ENCODE measurements around the gene CCSER1.
"Not testable (repeated sequence)": the region's sequence is repeated elsewhere in the genome, so short reads cannot be mapped to it uniquely, and the experiment has no call there.

CCSER1 gene

GRCh38 chr4:91064157-91064853 lies 937.1 kb downstream of the CCSER1 start:
- no peak for DNase-seq (ENCODE audit: low read depth)

- no peak for DNase-seq (ENCODE audit: low read depth)
These were observed 937.9 kb downstream of the CCSER1 start for GRCh38 chr4:91065117-91065516.

DNA sequence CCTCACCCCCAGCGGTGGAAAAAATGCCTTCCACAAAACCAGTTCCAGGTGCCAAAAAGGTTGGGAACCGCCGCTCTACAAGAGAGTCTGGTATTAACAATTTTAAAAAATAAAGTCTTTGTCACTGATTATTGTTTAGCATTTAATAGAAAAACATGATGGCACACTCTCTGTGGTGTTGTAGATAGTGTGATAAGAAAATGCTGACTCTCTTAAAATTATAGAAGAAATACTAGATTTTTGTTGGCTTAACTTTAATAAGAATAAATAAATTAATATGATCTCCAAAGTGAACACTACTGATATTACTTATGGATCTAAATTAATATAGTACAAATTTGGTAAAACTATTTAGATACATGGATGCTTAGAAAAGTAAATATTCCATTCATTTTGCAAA lies 943.5 kb downstream of the CCSER1 start:
- DNase-seq (ENCODE audit: low read depth) = no peak

- DNase-seq (ENCODE audit: low read depth) = no peak
These were observed 949.0 kb downstream of the CCSER1 start for GRCh38 chr4:91076147-91076546.

DNA sequence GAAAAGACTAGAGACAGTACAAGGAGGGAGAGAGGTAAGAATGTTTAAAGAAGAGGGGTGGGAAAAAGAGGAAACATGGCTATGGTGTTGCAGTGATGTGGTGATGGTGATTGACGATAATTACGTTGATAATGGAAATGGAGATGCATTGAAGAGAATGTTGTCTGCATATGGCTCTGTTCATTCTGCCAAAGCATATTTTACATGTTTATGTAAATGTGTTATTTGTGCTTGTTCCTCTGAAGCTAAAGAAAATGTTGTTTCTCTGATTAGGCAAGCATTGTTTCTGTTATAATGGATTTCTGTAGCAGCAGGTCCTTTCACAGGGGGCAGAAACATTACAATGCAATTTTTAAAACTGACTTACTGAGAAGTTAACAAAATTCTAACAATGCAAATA lies 958.8 kb downstream of the CCSER1 start:
- no peak for DNase-seq (ENCODE audit: low read depth)

DNA sequence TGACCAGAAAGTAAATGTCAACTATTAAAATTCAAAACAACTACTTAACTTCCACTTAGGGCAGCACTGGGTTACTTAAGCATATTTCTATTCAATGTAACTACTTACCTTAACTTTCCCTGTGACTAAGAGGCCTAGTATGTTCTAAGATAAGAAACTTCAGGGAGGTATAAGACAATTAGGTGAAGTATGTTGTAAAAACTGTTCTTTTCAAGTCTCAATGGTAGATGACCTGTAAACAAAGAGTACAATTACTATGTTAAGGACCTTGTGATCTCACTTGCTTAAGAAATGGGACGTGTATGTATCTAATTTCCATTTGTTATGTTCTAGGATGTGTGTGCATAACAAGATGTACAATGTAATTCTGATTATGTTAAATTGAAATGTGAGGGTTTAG lies 960.5 kb downstream of the CCSER1 start:
- no peak for DNase-seq (ENCODE audit: low read depth)

- DNase-seq (ENCODE audit: low read depth) = no peak
These were observed 962.0 kb downstream of the CCSER1 start for GRCh38 chr4:91089178-91089577.

DNA sequence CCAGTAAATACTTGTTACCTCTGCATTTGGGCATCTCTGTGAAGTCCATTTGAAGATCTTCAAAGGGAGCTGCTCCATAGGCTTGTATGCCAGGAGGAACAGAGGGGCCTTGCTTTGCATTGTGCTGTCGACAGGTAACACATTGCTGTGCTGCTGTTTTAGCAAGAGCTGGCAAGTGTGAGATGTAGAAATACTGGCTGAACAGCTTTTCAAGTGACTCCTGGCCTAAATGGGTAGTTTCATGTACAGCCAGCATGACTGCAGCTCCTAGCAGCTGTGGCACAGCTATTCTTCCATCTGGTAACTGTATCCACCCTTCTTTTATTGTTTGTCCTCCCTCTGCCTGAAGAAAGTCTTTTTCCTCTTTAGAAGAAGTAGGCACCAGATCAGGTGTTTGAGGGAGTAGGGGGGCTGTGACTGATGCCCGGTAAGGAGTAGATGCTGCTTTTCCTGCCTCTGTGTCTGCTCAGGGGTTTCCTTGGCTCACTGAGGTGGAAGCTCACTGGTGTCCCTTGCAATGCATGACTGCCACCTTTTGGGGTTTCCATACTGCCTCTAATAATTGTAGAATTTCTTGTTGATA lies 965.3 kb downstream of the CCSER1 start:
- no peak for DNase-seq (ENCODE audit: low read depth)

- not testable (repeated sequence) for DNase-seq (ENCODE audit: low read depth)
These were observed 967.0 kb downstream of the CCSER1 start for GRCh38 chr4:91094220-91094619.

GRCh38 chr4:91099666-91100065 lies 972.5 kb downstream of the CCSER1 start:
- DNase-seq (ENCODE audit: low read depth) = no peak

DNA sequence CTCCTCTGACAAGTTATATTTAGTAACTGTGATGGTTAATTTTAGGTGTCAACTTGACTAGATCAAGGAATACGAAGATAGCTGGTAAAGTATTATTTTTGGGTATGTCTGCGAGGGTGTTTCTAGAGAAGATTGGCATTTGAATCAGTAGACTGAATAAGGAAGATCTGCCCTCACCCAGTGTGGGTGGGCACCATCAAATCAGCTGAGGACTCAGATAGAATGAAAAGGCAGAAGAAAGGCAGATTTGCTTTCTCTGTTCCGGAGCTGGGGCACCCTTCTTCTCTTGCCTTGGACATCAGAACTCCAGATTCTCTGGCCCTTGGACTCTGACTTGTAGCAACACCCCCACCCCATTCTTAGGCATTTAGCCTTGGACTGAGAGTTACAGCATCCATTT lies 981.6 kb downstream of the CCSER1 start:
- no peak for DNase-seq (ENCODE audit: low read depth)

DNA sequence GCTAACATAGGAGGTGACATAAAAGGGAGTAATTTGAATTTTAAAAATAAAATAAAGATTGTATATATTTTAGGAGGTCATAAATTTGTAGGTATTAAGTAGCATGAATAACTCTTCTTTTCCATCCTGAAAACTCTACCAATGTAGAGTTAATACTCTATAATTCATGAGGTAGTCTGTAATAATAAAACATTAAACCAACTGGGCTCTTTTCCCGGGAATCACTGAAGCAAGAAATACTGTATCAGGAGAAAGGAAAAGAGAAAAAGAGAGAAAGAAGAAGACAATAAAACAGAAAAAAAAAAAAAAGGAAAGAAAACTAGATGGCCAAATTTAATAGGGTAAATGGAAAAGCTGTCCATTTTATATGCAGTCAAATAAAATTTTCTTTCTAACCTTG lies 984.4 kb downstream of the CCSER1 start:
- no peak for DNase-seq (ENCODE audit: low read depth)

DNA sequence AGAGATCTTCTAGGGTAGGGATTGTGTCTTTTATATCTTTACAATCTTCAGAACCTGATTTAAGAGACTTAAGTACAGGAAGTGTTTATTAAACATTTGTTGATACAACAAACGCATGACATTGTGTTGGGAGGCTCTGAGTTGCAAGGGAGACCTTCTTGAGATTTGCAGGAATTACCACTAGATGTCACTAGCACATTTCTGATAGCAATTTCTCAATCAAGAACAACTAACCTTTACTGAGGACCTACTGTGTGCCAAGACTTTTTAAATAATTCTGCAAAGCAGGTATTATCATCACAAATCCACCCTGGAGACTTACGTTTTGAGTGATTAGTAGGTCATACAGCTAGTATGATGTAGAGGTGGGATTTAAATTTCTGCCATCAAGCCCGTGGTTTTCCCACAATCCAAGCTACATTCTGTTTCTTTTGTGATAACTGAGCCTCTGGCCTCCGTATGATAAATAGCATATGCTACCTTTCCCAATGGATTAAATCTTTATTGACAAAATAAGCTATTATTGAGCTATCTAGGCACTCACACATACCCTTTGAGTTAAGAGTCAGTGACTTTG lies 986.0 kb downstream of the CCSER1 start:
- DNase-seq (ENCODE audit: low read depth) = no peak

- no peak for DNase-seq (ENCODE audit: low read depth)
These were observed 987.2 kb downstream of the CCSER1 start for GRCh38 chr4:91114386-91114785.

GRCh38 chr4:91116861-91117260 lies 989.7 kb downstream of the CCSER1 start:
- no peak for DNase-seq (ENCODE audit: low read depth)

- DNase-seq (ENCODE audit: low read depth) = no peak
These were observed 991.4 kb downstream of the CCSER1 start for GRCh38 chr4:91118597-91118996.

GRCh38 chr4:91123742-91124141 lies 996.5 kb downstream of the CCSER1 start:
- DNase-seq (ENCODE audit: low read depth) = no peak

DNA sequence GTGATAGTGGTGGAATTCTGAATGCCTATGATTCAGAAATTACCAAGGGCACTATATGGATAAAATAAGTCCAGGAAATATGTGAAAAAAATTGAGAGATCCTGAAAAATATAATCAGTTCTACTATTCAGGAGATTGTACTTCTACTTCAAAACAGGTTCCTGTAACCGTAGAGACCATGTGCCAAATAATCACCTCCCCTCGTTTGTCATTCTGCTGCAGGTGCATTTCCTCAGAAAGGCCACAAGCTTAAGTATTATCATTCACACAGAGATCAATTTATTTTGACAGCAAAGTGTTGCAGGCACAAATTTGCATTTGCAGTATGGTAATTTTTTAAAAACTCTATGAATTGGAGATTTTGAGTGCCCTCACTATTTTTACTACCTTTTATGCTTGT lies 1000.0 kb downstream of the CCSER1 start:
- no peak for DNase-seq (ENCODE audit: low read depth)

GRCh38 chr4:91127831-91128230 lies 1000.6 kb downstream of the CCSER1 start:
- no peak for DNase-seq (ENCODE audit: low read depth)

DNA sequence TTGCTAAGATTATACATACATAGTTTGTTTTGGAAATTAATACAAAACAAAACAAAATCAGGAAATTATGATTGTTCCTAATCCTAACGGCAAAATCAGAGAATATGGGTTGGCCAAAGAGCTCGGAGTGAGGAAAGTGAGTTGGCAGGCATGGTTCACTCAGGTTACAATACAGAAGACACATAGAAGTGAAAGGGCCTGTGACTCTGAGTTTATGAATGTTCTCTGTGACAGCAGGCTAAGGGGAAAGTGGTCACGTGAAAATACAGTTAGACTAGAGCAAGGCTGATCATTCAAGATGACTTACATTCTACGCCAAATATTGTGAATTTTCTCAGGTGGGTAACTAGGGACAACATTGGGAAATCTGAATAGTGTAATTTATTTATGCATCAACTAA lies 1001.3 kb downstream of the CCSER1 start:
- DNase-seq (ENCODE audit: low read depth) = no peak

DNA sequence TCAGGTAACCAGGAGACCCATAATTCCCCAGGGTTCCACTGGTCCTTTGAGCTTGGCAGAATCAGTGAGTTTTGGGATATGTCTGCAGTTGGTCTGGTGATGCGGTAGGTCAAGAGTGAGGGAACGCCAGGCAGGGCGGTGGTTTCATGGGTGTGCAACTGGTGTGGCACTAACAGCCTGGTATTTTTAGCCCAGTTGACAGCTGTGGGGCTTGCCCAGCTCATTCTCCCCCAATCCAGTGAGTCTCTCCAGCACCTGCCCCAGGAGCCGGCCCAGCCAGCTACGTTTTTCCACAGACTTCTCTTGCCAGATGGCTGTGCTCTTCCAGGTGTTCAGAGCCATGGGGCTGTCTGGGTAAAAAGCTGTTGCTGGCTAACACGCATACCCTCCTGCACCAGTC lies 1019.9 kb downstream of the CCSER1 start:
- DNase-seq (ENCODE audit: low read depth) = no peak

DNA sequence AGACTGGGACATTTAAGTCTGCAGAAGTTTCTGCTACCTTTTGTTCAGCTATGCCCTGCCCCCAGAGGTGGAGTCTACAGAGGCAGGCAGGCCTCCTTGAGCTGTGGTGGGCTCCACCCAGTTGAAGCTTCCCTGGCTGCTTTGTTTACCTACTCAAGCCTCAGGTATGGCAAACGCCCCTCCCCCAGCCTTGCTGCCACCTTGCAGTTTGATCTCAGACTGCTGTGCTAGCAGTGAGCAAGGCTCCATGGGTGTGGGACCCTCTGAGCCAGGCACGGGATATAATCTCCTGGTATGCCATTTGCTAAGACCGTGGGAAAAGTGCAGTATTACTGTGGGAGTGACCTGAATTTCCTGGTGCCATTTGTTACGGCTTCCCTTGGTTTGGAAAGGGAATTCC lies 1026.8 kb downstream of the CCSER1 start:
- DNase-seq (ENCODE audit: low read depth) = not testable (repeated sequence)

DNA sequence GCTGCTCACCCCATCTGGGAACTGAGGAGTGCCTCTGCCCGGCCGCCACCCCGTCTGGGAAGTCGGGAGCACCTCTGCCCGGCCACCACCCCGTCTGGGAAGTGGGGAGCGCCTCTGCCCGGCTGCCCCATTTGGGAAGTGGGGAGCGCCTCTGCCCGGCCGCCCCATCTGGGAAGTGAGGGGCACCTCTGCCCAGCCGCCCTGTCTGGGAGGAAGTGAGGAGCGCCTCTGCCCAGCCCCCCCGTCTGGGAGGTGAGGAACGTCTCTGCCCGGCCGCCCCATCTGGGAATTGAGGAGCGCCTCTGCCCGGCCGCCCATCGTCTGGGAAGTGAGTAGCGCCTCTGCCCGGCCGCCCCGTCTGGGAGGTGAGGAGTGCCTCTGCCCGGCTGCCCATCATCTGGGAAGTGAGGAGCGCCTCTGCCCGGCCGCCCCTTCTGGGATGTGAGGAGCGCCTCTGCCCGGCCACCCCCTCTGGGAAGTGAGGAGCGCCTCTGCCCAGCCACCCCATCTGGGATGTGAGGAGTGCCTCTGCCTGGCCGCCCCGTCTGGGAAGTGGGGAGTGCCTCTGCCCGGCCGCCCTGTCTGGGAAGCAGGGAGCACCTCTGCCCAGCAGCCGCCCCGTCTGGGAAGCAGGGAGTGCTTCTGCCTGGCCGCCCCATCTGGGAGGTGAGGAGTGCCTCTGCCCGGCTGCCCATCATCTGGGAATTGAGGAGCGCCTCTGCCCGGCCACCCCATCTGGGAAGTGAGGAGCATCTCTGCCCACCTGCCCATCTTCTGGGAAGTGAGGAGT lies 1040.9 kb downstream of the CCSER1 start:
- not testable (repeated sequence) for DNase-seq (ENCODE audit: low read depth)
